Posterior cingulate gyrus (tissue), 11 donors: Measurements from ENCODE around the gene NFATC2.
"Not testable (repeated sequence)": the region's sequence is repeated elsewhere in the genome, so short reads cannot be mapped to it uniquely, and the experiment has no call there.

Experiments
- DNase-seq, 10 donors: peaks; one replicate each; pipeline versions ENCODE4 v3.0.0 to v3.0.0-alpha.2; 2020 to 2021; ENCODE audit warnings: mixed read lengths in 3 of 10
- intact Hi-C: fragments of 100-400 bp; cut with DNase I; formaldehyde crosslinking; loops from one replicate; pipeline ENCODE4 v1.15.1; 2023

Gene NFATC2

GRCh38 chr20:51542033-51542570, 417 bp downstream of the NFATC2 start:
- intact Hi-C loops: no loop called here
- DNase-seq: no peak

GRCh38 chr20:51541189-51542032, 1.1 kb downstream of the NFATC2 start:
- DNase-seq: peak in 8 of 10 donors; percentile 30 to 91 (median 34)
- intact Hi-C loops: no loop called here

GRCh38 chr20:51540580-51540979, 1.9 kb downstream of the NFATC2 start:
- DNase-seq: no peak
- intact Hi-C loops: no loop called here

GRCh38 chr20:51540074-51540473, 2.4 kb downstream of the NFATC2 start:
- DNase-seq, intact Hi-C loops: not testable (repeated sequence)

- intact Hi-C loops: no loop called here
- DNase-seq: no peak
Observed at GRCh38 chr20:51536116-51537069, 6.1 kb downstream of the NFATC2 start.

- intact Hi-C loops: no loop called here
- DNase-seq: no peak
Observed at GRCh38 chr20:51535674-51536073, 6.8 kb downstream of the NFATC2 start.

- intact Hi-C loops: no loop called here
- DNase-seq: no peak
Observed at GRCh38 chr20:51535075-51535386, 7.5 kb downstream of the NFATC2 start.

GRCh38 chr20:51533291-51534172, 9.0 kb downstream of the NFATC2 start:
- intact Hi-C loops: no loop called here
- DNase-seq: no peak

- peak in 9 of 10 donors; percentile 24 to 92 (median 48) for DNase-seq
- intact Hi-C loops: no loop called here
Observed at GRCh38 chr20:51532577-51533191, 9.8 kb downstream of the NFATC2 start.

- intact Hi-C loops: no loop called here
- no peak for DNase-seq
Observed at GRCh38 chr20:51531712-51532456, 10.6 kb downstream of the NFATC2 start.

- DNase-seq: peak in 1 of 10 donors; percentile 30
- intact Hi-C loops: no loop called here
Observed at GRCh38 chr20:51531141-51531710, 11.3 kb downstream of the NFATC2 start.

- DNase-seq: no peak
- intact Hi-C loops: no loop called here
Observed at GRCh38 chr20:51529758-51530157, 12.8 kb downstream of the NFATC2 start.

GRCh38 chr20:51529081-51529681, 13.3 kb downstream of the NFATC2 start:
- intact Hi-C loops: no loop called here
- no peak for DNase-seq

- DNase-seq: no peak
Observed at GRCh38 chr20:51528263-51529027, 14.1 kb downstream of the NFATC2 start.

GRCh38 chr20:51526754-51527153, 15.8 kb downstream of the NFATC2 start:
- DNase-seq: no peak
- intact Hi-C loops: no loop called here

More at GRCh38 chr20:51528263-51529027, 14.1 kb downstream of the NFATC2 start:
- intact Hi-C loops: no loop called here

- intact Hi-C loops: no loop called here
- DNase-seq: no peak
Observed at GRCh38 chr20:51526106-51526470, 16.4 kb downstream of the NFATC2 start.

- intact Hi-C loops: no loop called here
- DNase-seq: peak in 2 of 10 donors; percentile 32 to 84
Observed at GRCh38 chr20:51525241-51526105, 17.0 kb downstream of the NFATC2 start.
